Posterior vena cava (tissue), 2 donors: ENCODE results near the gene PCDHB16. TPM values are rescaled to one million over a fixed set of nuclear protein-coding genes. Genes with fewer than 3 reads are reported as not detected.
"Not testable (repeated sequence)": the region's sequence is repeated elsewhere in the genome, so short reads cannot be mapped to it uniquely, and the experiment has no call there.

ENCODE experiments used
- DNase-seq: peaks from one replicate; pipeline ENCODE4 v3.0.0-alpha.2; 2020; ENCODE audit warnings: low spot score
- intact Hi-C, 2 donors: fragments of 100-400 bp; cut with DNase I; formaldehyde crosslinking; loops; one replicate each; pipeline versions ENCODE4 v1.14.1 to v1.14.2; 2022 to 2023
- total RNA-seq, 2 donors: library from RNA; stranded (reverse); fragmentation: NEBNext Ultra II Directional; extraction: Animal tissue kit (Norgen Biotek cat#: 25700); gene quantifications; one replicate each; pipeline ENCODE4 v1.2.1, GENCODE V29; 2021
- donor health status: DM: yes; HTN: yes; CAD: no.
- donor health status: DM: yes; HTN: yes; CAD: no.

PCDHB16 gene
- total RNA-seq, 2 donors from 2014 or later = 3.0 to 5.0 TPM

DNA sequence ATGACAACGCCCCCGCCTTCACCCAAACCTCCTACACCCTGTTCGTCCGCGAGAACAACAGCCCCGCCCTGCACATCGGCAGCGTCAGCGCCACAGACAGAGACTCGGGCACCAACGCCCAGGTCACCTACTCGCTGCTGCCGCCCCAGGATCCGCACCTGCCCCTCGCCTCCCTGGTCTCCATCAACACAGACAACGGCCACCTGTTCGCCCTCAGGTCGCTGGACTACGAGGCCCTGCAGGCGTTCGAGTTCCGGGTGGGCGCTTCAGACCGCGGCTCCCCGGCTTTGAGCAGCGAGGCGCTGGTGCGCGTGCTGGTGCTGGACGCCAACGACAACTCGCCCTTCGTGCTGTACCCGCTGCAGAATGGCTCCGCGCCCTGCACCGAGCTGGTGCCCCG is 2.8 kb upstream of the PCDHB16 start:
- intact Hi-C loops, DNase-seq: not testable (repeated sequence)

DNA sequence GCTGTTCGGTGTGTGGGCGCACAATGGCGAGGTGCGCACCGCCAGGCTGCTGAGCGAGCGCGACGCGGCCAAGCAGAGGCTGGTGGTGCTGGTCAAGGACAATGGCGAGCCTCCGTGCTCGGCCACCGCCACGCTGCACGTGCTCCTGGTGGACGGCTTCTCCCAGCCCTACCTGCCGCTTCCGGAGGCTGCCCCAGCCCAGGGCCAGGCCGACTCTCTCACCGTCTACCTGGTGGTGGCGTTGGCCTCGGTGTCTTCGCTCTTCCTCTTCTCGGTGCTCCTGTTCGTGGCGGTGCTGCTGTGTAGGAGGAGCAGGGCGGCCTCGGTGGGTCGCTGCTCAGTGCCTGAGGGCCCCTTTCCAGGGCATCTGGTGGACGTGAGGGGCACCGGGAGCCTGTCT is 2.3 kb upstream of the PCDHB16 start:
- intact Hi-C loops, DNase-seq: not testable (repeated sequence)

DNA sequence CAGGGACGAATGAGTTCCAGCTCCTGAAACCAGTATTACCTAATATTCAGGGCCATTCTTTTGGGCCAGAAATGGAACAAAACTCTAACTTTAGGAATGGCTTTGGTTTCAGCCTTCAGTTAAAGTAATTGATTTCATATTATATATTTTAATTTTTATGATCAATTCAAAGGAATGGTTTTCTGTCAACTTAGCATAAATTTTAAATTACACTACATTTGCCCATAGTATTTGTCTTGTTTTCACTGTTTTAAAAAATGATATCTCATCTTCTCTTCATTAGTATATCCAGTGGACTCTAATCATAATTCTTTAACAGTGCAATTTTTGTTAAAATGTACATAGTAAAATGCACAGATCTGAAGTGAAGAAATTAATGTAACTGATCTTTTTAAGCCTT is 1.9 kb upstream of the PCDHB16 start:
- DNase-seq = no peak
- intact Hi-C loops = no loop called here

DNA sequence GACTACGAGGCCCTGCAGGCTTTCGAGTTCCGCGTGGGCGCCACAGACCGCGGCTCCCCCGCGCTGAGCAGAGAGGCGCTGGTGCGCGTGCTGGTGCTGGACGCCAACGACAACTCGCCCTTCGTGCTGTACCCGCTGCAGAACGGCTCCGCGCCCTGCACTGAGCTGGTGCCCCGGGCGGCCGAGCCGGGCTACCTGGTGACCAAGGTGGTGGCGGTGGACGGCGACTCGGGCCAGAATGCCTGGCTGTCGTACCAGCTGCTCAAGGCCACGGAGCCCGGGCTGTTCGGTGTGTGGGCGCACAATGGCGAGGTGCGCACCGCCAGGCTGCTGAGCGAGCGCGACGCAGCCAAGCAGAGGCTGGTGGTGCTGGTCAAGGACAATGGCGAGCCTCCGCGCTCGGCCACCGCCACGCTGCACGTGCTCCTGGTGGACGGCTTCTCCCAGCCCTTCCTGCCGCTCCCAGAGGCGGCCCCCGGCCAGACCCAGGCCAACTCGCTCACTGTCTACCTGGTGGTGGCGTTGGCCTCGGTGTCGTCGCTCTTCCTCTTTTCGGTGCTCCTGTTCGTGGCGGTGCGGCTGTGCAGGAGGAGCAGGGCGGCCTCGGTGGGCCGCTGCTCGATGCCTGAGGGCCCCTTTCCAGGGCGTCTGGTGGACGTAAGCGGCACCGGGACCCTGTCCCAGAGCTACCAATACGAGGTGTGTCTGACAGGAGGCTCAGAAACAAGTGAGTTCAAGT is 2.1 kb downstream of the PCDHB16 start:
- DNase-seq, intact Hi-C loops: not testable (repeated sequence)

DNA sequence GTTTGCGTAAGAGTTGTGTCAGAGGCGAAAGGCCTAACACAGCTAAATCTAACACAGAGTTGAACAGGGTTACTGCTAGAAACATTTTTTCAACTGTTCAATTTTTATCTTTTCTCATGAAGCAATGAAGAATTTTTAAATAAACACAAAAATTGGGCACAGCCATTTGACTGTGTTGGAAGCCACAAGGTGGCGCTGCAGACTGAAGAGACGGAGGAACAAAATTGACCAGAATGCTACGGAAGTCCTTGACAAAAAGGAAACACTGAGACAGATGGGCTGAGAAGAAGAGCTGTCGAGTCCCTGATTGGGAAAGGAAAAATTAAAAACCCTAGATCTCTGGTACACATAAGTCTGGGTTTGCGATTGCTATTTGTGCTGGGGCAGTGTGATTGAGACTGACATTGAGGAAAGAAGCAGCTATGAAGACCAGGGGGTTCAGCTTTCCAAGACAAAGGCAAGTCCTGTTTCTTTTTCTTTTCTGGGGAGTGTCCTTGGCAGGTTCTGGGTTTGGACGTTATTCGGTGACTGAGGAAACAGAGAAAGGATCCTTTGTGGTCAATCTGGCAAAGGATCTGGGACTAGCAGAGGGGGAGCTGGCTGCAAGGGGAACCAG is 4.8 kb downstream of the PCDHB16 start, which contains the start of gene PCDHB9:
PCDHB9 (plus strand) TSS at position 265 of the 616 bp plus-strand sequence; CDS start at position 423, 158 bp downstream.
- intact Hi-C loops = no loop called here

DNA sequence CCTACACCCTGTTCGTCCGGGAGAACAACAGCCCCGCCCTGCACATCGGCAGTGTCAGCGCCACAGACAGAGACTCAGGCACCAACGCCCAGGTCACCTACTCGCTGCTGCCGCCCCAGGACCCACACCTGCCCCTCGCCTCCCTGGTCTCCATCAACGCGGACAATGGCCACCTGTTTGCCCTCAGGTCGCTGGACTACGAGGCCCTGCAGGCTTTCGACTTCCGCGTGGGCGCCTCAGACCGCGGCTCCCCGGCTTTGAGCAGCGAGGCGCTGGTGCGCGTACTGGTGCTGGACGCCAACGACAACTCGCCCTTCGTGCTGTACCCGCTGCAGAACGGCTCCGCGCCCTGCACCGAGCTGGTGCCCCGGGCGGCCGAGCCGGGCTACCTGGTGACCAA is 6.5 kb downstream of the PCDHB16 start:
- intact Hi-C loops, DNase-seq: not testable (repeated sequence)

More for the DNA sequence above, 4.8 kb downstream of the PCDHB16 start, which contains the start of gene PCDHB9:
- no peak for DNase-seq

DNA sequence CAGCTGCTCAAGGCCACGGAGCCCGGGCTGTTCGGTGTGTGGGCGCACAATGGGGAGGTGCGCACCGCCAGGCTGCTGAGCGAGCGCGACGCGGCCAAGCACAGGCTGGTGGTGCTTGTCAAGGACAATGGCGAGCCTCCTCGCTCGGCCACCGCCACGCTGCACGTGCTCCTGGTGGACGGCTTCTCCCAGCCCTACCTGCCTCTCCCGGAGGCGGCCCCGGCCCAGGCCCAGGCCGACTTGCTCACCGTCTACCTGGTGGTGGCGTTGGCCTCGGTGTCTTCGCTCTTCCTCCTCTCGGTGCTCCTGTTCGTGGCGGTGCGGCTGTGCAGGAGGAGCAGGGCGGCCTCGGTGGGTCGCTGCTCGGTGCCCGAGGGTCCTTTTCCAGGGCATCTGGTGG is 6.9 kb downstream of the PCDHB16 start:
- intact Hi-C loops, DNase-seq: not testable (repeated sequence)

DNA sequence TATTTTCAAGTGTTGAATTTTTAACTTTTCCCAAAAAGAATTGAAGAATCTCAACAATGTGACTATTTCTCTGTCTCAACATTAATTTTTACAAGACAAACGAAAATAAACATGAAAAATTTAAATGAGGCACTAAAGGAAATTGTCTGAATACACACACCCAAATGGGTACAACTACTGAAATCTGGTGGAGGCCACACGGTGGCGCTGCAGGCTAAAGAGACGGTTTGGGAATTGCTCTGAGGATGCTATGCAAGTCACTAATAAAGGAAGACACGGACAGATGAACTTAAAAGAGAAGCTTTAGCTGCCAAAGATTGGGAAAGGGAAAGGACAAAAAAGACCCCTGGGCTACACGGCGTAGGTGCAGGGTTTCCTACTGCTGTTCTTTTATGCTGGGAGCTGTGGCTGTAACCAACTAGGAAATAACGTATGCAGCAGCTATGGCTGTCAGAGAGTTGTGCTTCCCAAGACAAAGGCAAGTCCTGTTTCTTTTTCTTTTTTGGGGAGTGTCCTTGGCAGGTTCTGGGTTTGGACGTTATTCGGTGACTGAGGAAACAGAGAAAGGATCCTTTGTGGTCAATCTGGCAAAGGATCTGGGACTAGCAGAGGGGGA is 10.0 kb downstream of the PCDHB16 start, which contains the start of gene PCDHB10:
PCDHB10 (plus strand) TSS at position 244 of the 616 bp plus-strand sequence; CDS start at position 444, 200 bp downstream.
- intact Hi-C loops = no loop called here
- DNase-seq = no peak

DNA sequence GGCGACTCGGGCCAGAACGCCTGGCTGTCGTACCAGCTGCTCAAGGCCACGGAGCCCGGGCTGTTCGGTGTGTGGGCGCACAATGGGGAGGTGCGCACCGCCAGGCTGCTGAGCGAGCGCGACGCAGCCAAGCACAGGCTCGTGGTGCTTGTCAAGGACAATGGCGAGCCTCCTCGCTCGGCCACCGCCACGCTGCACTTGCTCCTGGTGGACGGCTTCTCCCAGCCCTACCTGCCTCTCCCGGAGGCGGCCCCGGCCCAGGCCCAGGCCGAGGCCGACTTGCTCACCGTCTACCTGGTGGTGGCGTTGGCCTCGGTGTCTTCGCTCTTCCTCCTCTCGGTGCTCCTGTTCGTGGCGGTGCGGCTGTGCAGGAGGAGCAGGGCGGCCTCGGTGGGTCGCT is 12.1 kb downstream of the PCDHB16 start:
- DNase-seq, intact Hi-C loops: not testable (repeated sequence)

DNA sequence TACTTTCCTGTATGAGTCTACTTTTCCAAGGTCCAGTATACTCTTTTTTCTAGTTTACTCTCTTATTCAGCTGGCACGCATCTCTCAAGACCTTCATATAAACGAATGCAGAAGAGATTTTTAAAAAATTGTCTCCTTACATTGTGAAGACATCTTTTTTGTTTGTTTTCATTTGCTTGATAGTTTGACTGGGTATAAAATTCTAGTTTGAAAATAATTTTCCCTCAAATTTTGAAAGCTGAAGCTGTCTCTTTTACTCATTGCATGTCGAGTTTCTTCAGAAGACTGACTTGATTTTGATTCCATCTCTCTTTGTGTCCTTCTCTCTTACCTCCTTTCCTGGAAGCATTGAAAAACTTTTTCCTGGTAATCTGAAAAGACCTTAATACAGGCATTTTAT is 14.2 kb downstream of the PCDHB16 start:
- intact Hi-C loops = no loop called here
- DNase-seq = no peak

DNA sequence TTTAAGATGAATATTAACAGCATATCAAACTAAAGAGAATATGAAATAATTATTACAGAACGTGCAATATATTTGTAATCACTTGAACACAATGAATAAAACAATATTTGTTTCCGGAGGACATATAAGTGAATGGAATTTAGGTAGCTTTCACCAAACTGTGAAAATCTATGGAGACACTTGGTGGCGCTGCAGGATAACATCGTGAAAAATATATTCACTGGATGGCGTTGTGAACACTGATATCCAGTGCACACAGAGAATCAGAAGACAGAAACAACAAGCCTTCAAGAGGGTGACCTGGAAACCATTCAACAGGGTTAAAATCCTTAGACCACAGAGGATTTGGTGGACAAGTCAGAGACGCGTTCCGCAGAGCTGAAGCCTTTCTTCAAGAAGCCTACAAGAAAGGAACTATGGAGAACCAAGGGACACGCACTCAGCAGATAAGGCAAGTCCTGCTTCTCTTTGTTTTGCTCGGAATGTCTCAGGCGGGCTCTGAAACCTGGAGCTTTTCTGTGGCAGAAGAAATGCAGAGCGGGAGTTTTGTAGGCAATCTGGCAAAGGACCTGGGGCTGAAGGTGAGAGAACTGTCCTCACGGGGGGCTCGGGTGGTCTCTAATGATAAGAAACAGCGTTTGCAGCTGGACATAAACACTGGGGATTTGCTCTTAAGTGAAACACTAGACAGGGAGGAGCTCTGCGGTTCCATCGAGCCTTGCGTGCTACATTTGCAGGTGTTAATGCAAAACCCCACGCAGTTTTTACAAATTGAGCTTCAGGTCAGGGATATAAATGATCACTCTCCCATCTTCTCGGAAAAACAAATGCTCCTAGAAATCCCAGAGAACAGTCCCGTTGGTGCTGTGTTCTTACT is 17.4 kb downstream of the PCDHB16 start, which contains the start of gene PCDHB11:
PCDHB11 (plus strand) TSS at position 269 of the 877 bp plus-strand sequence; CDS start at position 417, 148 bp downstream.
- intact Hi-C loops = no loop called here
- DNase-seq = no peak

DNA sequence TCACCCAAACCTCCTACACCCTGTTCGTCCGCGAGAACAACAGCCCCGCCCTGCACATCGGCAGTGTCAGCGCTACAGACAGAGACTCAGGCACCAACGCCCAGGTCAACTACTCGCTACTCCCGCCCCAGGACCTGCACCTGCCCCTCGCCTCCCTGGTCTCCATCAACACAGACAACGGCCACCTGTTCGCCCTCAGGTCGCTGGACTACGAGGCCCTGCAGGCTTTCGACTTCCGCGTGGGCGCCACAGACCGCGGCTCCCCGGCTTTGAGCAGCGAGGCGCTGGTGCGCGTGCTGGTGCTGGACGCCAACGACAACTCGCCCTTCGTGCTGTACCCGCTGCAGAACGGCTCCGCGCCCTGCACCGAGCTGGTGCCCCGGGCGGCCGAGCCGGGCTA is 18.9 kb downstream of the PCDHB16 start:
- DNase-seq, intact Hi-C loops: not testable (repeated sequence)

DNA sequence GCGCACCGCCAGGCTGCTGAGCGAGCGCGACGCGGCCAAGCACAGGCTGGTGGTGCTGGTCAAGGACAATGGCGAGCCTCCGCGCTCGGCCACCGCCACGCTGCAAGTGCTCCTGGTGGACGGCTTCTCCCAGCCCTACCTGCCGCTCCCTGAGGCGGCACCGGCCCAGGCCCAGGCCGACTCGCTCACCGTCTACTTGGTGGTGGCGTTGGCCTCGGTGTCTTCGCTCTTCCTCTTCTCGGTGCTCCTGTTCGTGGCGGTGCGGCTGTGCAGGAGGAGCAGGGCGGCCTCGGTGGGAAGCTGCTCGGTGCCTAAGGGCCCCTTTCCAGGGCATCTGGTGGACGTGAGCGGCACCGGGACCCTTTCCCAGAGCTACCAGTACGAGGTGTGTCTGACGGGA is 19.5 kb downstream of the PCDHB16 start:
- DNase-seq, intact Hi-C loops: not testable (repeated sequence)

DNA sequence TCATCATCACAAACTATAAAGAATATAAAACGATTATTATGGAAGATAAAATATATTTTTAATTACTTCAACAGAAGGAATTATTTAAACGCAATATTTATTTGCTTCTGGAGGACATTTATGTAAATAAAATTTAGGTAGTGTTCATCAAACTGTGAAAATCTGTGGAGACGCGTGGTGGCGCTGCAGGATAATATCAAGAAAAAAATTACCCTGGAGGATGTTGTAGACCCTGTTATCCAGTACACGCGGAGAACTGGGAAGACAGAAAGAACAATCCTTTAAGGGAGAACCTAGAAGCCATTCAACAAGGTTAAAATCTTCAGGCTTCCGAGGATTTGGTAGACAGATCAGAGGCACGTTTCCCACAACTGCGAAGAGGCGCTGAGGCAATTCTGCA is 26.3 kb downstream of the PCDHB16 start, which contains the start of gene PCDHB12:
PCDHB12 (plus strand) TSS at position 242 of the 400 bp plus-strand sequence. CDS start 189 bp downstream, outside the sequence.
- DNase-seq = no peak
- intact Hi-C loops = no loop called here

DNA sequence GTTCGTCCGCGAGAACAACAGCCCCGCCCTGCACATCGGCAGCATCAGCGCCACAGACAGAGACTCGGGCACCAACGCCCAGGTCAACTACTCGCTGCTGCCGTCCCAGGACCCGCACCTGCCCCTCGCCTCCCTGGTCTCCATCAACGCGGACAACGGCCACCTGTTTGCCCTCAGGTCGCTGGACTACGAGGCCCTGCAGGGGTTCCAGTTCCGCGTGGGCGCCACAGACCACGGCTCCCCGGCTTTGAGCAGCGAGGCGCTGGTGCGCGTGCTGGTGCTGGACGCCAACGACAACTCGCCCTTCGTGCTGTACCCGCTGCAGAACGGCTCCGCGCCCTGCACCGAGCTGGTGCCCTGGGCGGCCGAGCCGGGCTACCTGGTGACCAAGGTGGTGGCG is 28.1 kb downstream of the PCDHB16 start:
- intact Hi-C loops = not testable (repeated sequence)

DNA sequence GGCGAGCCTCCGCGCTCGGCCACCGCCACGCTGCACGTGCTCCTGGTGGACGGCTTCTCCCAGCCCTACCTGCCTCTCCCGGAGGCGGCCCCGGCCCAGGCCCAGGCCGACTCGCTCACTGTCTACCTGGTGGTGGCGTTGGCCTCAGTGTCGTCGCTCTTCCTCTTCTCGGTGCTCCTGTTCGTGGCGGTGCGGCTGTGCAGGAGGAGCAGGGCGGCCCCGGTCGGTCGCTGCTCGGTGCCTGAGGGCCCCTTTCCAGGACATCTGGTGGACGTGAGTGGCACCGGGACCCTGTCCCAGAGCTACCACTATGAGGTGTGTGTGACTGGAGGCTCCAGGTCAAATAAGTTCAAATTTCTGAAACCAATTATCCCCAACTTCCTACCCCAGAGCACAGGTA is 28.7 kb downstream of the PCDHB16 start:
- intact Hi-C loops, DNase-seq: not testable (repeated sequence)

More for the DNA sequence above, 28.1 kb downstream of the PCDHB16 start:
- not testable (repeated sequence) for DNase-seq

DNA sequence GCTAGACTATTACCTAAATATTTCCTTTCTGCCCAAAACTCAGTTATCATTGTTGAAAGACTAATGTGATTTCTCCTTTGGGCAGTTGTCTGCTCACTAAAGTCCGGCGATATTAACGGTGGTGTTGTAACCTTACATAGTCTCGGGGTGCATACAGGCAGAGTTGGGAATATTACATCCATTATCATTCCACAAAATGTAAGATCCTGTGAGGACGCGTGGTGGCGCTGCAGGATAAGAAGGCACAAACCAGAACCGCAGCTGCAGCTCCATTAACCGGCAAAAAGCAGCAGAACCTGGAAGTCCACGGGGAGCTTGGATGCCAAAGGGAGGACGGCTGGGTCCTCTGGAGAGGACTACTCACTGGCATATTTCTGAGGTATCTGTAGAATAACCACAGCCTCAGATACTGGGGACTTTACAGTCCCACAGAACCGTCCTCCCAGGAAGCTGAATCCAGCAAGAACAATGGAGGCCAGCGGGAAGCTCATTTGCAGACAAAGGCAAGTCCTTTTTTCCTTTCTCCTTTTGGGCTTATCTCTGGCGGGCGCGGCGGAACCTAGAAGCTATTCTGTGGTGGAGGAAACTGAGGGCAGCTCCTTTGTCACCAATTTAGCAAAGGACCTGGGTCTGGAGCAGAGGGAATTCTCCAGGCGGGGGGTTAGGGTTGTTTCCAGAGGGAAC is 31.6 kb downstream of the PCDHB16 start, which contains the start of gene PCDHB13:
PCDHB13 (plus strand) TSS at position 264 of the 684 bp plus-strand sequence; CDS start at position 469, 205 bp downstream.
- DNase-seq, intact Hi-C loops: not testable (repeated sequence)

DNA sequence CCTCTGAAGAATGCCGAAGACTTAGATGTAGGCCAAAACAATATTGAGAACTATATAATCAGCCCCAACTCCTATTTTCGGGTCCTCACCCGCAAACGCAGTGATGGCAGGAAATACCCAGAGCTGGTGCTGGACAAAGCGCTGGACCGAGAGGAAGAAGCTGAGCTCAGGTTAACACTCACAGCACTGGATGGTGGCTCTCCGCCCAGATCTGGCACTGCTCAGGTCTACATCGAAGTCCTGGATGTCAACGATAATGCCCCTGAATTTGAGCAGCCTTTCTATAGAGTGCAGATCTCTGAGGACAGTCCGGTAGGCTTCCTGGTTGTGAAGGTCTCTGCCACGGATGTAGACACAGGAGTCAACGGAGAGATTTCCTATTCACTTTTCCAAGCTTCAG is 32.4 kb downstream of the PCDHB16 start:
- intact Hi-C loops, DNase-seq: not testable (repeated sequence)
